Activated CD4-positive, alpha-beta T cell treated with anti-CD3 and anti-CD28 coated beads for 36 hours (primary cell): ENCODE measurements around the gene CPNE6. TPM values are rescaled to one million over a fixed set of nuclear protein-coding genes. Genes with fewer than 3 reads are reported as not detected.
A peak's percentile ranks its signal among the peaks of the same experiment; 100 is the strongest.
"Not testable (repeated sequence)": the region's sequence is repeated elsewhere in the genome, so short reads cannot be mapped to it uniquely, and the experiment has no call there.

Experiments
- ATAC-seq: fragments of 200-7000 bp; cut with Tn5 transposase; one replicate; pipeline ENCODE4 v1.10.0; 2021; ENCODE audit warnings: mild to moderate bottlenecking, moderate library complexity
- CTCF ChIA-PET: fragments of 350-600 bp; sonication (Branson Sonifier 250); formaldehyde crosslinking; loops from one replicate; lab custom pipeline; 2021; ENCODE audit warnings: antibody characterized with exemption; lab: Charles Lee
- POLR2A ChIA-PET: fragments of 350-600 bp; sonication (Branson Sonifier 250); formaldehyde crosslinking; loops from one replicate; lab custom pipeline; 2021; ENCODE audit warnings: antibody characterized with exemption, inconsistent platforms; lab: Charles Lee
- DNase-seq: peaks from one replicate; pipeline ENCODE4 v3.0.0-alpha.2; 2020
- H3K27ac Mint-ChIP-seq: one replicate; pipeline ENCODE4 v1.8.0; 2021; ENCODE audit warnings: mixed read lengths
- H3K27me3 Mint-ChIP-seq: one replicate; pipeline ENCODE4 v1.8.0; 2021; ENCODE audit warnings: mixed read lengths
- H3K36me3 Mint-ChIP-seq: one replicate; pipeline ENCODE4 v1.8.0; 2021; ENCODE audit warnings: low read depth, mixed read lengths
- H3K4me1 Mint-ChIP-seq: one replicate; pipeline ENCODE4 v1.8.0; 2021; ENCODE audit warnings: mixed read lengths
- H3K4me3 Mint-ChIP-seq: one replicate; pipeline ENCODE4 v1.8.0; 2021; ENCODE audit warnings: mild to moderate bottlenecking, moderate library complexity, mixed read lengths
- H3K9me3 Mint-ChIP-seq: one replicate; pipeline ENCODE4 v1.8.0; 2021; ENCODE audit warnings: low read depth, mixed read lengths
- intact Hi-C, 2 experiments: fragments of 100-400 bp; cut with DNase I in 1 of 2; cut with micrococcal nuclease in 1 of 2; formaldehyde crosslinking; loops; one replicate each; pipeline versions ENCODE4 v1.14.2 to v1.15.1; 2022 to 2024; cut with DNase I, micrococcal nuclease
- total RNA-seq, 2 experiments: library from RNA; stranded (reverse); gene quantifications; one replicate each; pipeline ENCODE4 v1.2.3, GENCODE V29; 2021

CPNE6 gene
- total RNA-seq, result not detected

DNA sequence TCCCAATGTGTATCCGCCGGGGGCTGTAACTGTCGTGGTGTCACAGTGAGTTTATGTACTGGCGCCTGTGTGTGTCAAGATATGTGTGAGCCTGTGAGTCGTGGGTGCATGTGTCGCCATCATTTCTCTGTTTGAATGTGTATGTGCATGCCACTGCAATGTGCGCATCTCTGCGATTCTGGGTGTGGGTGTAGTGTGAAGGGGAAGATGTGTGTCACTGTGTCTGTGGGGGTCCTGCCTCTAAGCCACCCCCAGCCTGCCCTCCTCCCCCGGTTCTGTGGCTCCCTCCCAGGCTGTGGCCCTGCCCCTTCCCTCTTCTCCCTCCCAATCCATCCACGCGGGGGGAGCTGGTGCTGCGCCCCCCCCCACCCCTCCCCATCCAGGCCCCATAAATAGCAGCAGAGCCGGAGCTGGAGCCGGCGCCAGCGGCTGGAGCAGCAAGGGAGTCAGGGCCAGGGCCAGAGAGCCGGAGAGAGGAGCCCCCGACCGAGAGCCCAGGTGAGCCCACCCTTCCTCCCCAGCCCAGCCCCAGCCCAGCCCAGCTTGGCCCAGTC lies at the start of gene CPNE6:
Gene CPNE6, plus strand, starts transcription at position 419 of the 554 bp plus-strand sequence. CDS start 1,375 bp downstream, outside the sequence.
- intact Hi-C loops, result loop anchor here in 1 of 2 experiments (1.0 kb wide), 1 partner anchor 18 kb away; no protein-coding TSS in a partner anchor

DNA sequence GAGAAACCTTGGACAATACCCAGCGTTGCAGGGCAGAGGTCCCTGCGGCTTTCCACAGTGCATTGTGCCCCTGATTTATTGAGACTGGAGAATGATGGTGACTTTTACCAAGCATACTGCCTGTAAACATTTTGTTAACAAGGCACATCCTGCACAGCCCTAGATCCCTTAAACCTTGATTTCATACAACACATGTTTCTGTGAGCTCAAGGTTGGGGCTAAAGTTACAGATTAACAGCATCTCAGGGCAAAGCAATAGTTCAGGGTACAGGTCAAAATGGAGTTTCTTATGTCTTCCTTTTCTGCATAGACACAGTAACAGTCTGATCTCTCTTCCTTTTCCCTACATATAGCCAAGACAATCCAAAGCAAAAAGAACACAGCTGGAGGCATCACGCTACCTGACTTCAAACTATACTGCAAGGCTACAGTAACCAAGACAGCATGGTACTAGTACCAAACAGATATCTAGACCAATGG lies 46.4 kb upstream of the CPNE6 start:
- not testable (repeated sequence) for H3K27ac Mint-ChIP-seq, H3K9me3 Mint-ChIP-seq, ATAC-seq

More for the DNA sequence above, at the start of gene CPNE6:
- POLR2A ChIA-PET, result interaction anchor here (0.7 kb wide), 1 partner anchor 8 kb away, joined by 3 read pairs; no protein-coding TSS in a partner anchor
- peak within 1 kb of the TSS; percentile 10 for H3K27ac Mint-ChIP-seq
- H3K36me3 Mint-ChIP-seq, result no peaks in the 10 kb centered on the region
- ATAC-seq, result peak; percentile 96
- peaks cover 9% of the 10 kb centered on the region for H3K27me3 Mint-ChIP-seq
- no peak within 1 kb of the TSS for H3K4me3 Mint-ChIP-seq
- peaks cover 8% of the 10 kb centered on the region for H3K4me1 Mint-ChIP-seq
- CTCF ChIA-PET, result interaction anchor here (0.7 to 1.1 kb wide), 3 partner anchors 12 to 37 kb away, joined by 3 read pairs; no protein-coding TSS in a partner anchor
- peak; percentile 81 for DNase-seq
- H3K9me3 Mint-ChIP-seq, result no peaks in the 10 kb centered on the region

GRCh38 chr14:24029687-24030086 lies 41.7 kb upstream of the CPNE6 start:
- H3K27me3 Mint-ChIP-seq, H3K4me3 Mint-ChIP-seq, DNase-seq, H3K27ac Mint-ChIP-seq, H3K36me3 Mint-ChIP-seq, intact Hi-C loops, ATAC-seq, POLR2A ChIA-PET, CTCF ChIA-PET, H3K4me1 Mint-ChIP-seq: not testable (repeated sequence)
- peaks cover 14% of the 10 kb centered on the region for H3K9me3 Mint-ChIP-seq

More for the DNA sequence above, 46.4 kb upstream of the CPNE6 start:
- H3K4me3 Mint-ChIP-seq, H3K27me3 Mint-ChIP-seq, DNase-seq, H3K4me1 Mint-ChIP-seq, H3K36me3 Mint-ChIP-seq, intact Hi-C loops, POLR2A ChIA-PET, CTCF ChIA-PET: not testable (repeated sequence)

DNA sequence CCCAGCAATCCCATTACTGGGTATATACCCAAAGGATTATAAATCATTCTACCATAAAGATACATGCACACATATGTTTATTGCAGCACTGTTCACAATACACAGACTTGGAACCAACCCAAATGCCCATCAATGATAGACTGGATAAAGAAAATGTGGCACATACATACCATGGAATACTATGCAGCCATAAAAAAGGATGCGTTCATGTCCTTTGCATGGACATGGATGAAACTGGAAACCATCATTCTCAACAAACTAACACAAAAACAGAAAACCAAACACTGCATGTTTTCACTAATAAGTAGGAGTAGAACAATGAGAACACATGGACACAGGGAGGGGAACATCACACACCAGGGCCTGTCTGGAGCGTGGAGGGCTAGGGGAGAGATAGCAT lies 40.0 kb upstream of the CPNE6 start:
- CTCF ChIA-PET, result interaction anchor here (1.6 kb wide), 1 partner anchor 62 kb away, joined by 3 read pairs; no protein-coding TSS in a partner anchor
- H3K4me3 Mint-ChIP-seq, DNase-seq, H3K4me1 Mint-ChIP-seq, H3K27me3 Mint-ChIP-seq, ATAC-seq, POLR2A ChIA-PET, H3K36me3 Mint-ChIP-seq, H3K27ac Mint-ChIP-seq, intact Hi-C loops: not testable (repeated sequence)
- peaks cover 14% of the 10 kb centered on the region for H3K9me3 Mint-ChIP-seq

GRCh38 chr14:24032727-24033418 lies 38.5 kb upstream of the CPNE6 start:
- Mint-ChIP-seq H3K4me1 (peaks cover 15% of the 10 kb centered on the region), H3K27me3 (no peaks in the 10 kb centered on the region), H3K27ac (no peak overlapping the region), H3K9me3 (peaks cover 14% of the 10 kb centered on the region), H3K4me3 (no peak overlapping the region), H3K36me3 (peaks cover 2% of the 10 kb centered on the region)
- DNase-seq, result no peak
- CTCF ChIA-PET, result interaction anchor here (0.7 to 1.4 kb wide), 4 partner anchors 9 to 304 kb away, joined by 3 to 4 read pairs (median 4); no protein-coding TSS in a partner anchor
- POLR2A ChIA-PET, result no interaction called here
- intact Hi-C loops, result no loop called here
- ATAC-seq, result no peak

DNA sequence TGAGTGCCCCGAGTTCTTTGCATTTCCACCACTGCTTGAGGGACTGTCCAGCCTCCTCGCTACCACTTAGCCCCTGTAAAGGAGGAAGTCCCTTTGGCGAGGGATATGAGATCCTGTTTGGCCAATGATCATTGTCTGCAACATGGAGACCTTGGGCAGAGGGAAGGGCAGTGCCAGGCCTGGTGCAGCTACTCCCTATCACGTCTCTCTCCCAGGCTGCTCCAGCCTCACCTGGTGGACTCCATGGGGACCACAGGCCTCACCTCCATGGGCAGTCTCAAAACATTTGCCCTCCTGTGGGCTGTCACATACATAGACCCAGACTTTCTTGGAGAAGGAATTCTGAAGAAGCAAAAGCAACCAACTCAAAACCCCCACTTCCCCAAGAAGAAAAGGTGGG lies 35.6 kb upstream of the CPNE6 start:
- H3K27me3 Mint-ChIP-seq, POLR2A ChIA-PET, H3K36me3 Mint-ChIP-seq, DNase-seq: not testable (repeated sequence)
- ATAC-seq, result peak; percentile 25
- peaks cover 15% of the 10 kb centered on the region for H3K4me1 Mint-ChIP-seq
- H3K27ac Mint-ChIP-seq, result peak overlapping the region; percentile 73
- H3K9me3 Mint-ChIP-seq, result peaks cover 14% of the 10 kb centered on the region
- intact Hi-C loops, result loop anchor here (1.0 to 5.0 kb wide), 4 partner anchors 16 to 48 kb away; partner anchors contain the start of gene DHRS4L2 (in 2 of the 2)
- H3K4me3 Mint-ChIP-seq, result peak overlapping the region; percentile 92
- CTCF ChIA-PET, result interaction anchor here (0.6 to 2.0 kb wide), 6 partner anchors 17 to 400 kb away, joined by 3 to 6 read pairs (median 4); partner anchors contain the start of genes DHRS2 and DHRS4L2

DNA sequence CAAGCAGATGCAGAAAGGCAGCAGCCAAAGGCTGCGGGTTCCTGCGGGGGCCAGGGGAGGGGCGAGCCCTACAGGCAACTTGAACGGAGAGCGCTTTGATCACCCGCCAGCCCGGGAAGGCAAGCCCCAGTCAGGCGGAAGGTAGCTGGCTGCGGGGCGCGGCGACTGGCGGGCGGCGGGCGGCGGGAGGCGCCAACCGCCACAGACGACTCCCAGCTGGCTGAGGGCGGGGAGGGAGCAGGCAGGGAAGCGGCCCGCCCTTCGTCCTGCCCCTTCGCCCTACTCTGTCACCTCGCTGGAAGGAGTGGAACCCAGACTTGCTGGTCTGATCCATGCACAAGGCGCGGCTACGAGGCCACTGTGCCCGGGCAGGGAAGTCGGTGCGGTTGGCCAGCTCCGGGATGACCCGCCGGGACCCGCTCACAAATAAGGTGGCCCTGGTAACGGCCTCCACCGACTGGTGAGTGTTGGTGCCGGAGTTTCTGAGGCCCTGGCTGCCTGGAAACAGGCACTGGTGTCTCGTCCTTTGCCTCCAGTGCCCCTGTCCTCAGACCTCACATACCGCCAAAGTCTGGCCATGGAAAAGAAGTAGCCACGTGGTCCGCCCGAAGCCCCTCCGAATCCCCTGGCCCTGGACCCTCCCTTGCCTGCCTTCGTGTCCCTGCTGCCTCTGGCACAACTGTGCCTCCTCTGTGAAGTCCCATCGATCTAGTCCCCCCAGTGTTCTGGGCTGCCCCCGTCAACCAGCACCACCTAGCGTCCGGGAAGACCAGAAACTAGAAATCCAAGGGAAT lies 35.0 kb upstream of the CPNE6 start:
- Mint-ChIP-seq H3K4me1 (peaks cover 15% of the 10 kb centered on the region), H3K4me3 (peak overlapping the region; percentile 92), H3K9me3 (peaks cover 10% of the 10 kb centered on the region), H3K27ac (peak overlapping the region; percentile 88), H3K36me3 (peaks cover 2% of the 10 kb centered on the region), H3K27me3 (no peaks in the 10 kb centered on the region)
- intact Hi-C loops, result loop anchor here (1.0 to 5.0 kb wide), 4 partner anchors 15 to 49 kb away; partner anchors contain the start of gene DHRS4L2 (in 2 of the 2)
- DNase-seq (peak; percentile 86), ATAC-seq (peak; percentile 89)
- ChIA-PET POLR2A (interaction anchor here (0.6 kb wide), 1 partner anchor 20 kb away, joined by 3 read pairs; no protein-coding TSS in a partner anchor), CTCF (interaction anchor here (0.6 to 2.0 kb wide), 7 partner anchors 9 to 400 kb away, joined by 3 to 6 read pairs (median 4); partner anchors contain the start of genes DHRS2 and DHRS4L2)

- H3K4me1 Mint-ChIP-seq, result peaks cover 15% of the 10 kb centered on the region
- H3K27me3 Mint-ChIP-seq, POLR2A ChIA-PET, H3K36me3 Mint-ChIP-seq, H3K9me3 Mint-ChIP-seq, DNase-seq: not testable (repeated sequence)
- H3K27ac Mint-ChIP-seq, result peak overlapping the region; percentile 88
- intact Hi-C loops, result loop anchor here (1.0 to 5.0 kb wide), 4 partner anchors 14 to 50 kb away; partner anchors contain the start of gene DHRS4L2 (in 2 of the 2)
- CTCF ChIA-PET, result interaction anchor here (1.1 kb wide), 1 partner anchor 23 kb away, joined by 3 read pairs; no protein-coding TSS in a partner anchor
- peak overlapping the region; percentile 92 for H3K4me3 Mint-ChIP-seq
- peak; percentile 11 for ATAC-seq
Observed at GRCh38 chr14:24036963-24037657, 34.3 kb upstream of the CPNE6 start.

DNA sequence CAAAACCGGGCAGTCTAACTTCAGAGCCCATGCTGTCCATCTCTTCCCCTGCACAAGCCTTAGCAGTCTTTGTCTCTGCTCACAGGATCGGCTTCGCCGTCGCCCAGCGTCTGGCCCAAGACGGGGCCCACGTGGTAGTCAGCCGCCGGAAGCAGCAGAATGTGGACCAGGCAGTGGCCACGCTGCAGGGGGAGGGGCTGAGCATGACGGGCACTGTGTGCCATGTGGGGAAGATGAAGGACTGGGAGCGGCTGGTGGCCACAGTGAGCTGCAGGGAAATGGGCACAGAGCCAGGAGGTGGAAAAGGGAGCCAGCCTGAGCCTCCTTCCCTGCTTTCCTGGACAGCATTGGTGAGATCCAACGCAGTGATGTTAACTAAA lies 33.7 kb upstream of the CPNE6 start:
- POLR2A ChIA-PET, result interaction anchor here (0.6 kb wide), 1 partner anchor 69 kb away, joined by 3 read pairs; no protein-coding TSS in a partner anchor
- H3K27ac Mint-ChIP-seq, result no peak overlapping the region
- CTCF ChIA-PET, result no interaction called here
- peaks cover 15% of the 10 kb centered on the region for H3K4me1 Mint-ChIP-seq
- no peak overlapping the region for H3K4me3 Mint-ChIP-seq
- no peaks in the 10 kb centered on the region for H3K27me3 Mint-ChIP-seq
- DNase-seq, result no peak
- H3K36me3 Mint-ChIP-seq, result peaks cover under 1% of the 10 kb centered on the region
- intact Hi-C loops, result loop anchor here in 1 of 2 experiments (5.0 kb wide), 1 partner anchor 50 kb away; the partner anchor contains the start of gene DHRS4L2
- ATAC-seq, result no peak
- peaks cover 3% of the 10 kb centered on the region for H3K9me3 Mint-ChIP-seq

GRCh38 chr14:24038686-24039085 lies 32.7 kb upstream of the CPNE6 start:
- Mint-ChIP-seq H3K4me1 (peaks cover 15% of the 10 kb centered on the region), H3K27me3 (no peaks in the 10 kb centered on the region), H3K36me3 (no peaks in the 10 kb centered on the region), H3K4me3 (no peak overlapping the region), H3K27ac (no peak overlapping the region), H3K9me3 (no peaks in the 10 kb centered on the region)
- no peak for ATAC-seq
- CTCF ChIA-PET, result interaction anchor here (0.7 kb wide), 1 partner anchor 55 kb away, joined by 4 read pairs; the partner anchor contains the start of gene PCK2
- intact Hi-C loops, result loop anchor here in 1 of 2 experiments (5.0 kb wide), 1 partner anchor 51 kb away; the partner anchor contains the start of gene DHRS4L2
- DNase-seq, result no peak
- POLR2A ChIA-PET, result no interaction called here
